ENCODE data around the gene FKBP1A. TPM values are rescaled to one million over a fixed set of nuclear protein-coding genes. Genes with fewer than 3 reads are reported as not detected.

FKBP1A gene
- total RNA-seq, 1 experiment from 2014 or later, result 196 TPM

DNA sequence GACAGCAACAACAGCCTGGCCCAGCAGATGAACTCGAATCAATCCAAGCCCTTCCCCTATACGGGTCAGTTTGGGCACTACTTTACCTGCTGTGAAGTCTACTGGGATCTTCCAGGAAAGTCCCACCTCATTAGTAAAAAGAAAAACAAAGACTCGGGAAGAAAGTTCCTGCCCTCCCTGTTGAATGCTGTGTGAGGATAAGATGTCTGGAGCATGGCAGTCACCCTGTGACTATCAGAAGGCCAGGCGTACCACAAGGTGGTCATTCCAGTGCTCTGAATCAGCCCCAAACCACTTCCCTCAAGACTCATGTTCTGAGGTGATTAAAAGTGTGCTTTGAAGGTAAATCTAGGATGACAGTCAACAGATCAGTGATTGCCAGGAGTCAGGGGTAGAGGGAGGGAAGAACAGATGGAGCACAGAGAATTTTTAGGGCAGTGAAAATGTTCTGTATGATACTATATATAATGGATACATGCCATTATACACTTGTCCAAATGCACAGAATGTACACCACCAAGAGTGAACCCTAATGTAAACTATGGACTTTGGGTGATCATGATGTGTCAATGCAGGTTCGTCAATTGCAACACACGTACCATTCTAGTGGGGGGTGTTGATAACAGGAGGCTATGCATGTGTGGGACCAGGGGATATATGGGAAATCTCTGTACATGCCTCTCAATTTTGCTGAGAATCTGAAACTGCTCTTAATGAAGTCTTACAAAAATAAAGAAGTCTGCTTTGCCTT lies 14.7 kb downstream of the FKBP1A start:
- no peaks in the 10 kb centered on the region for H3K27me3 ChIP-seq (ENCODE audit: insufficient read depth, low read length)
- no peak overlapping the region for H3K4ac ChIP-seq (ENCODE audit: low read depth, low read length)
- H2AK5ac ChIP-seq (ENCODE audit: insufficient read length, low read length), result no peak overlapping the region
- no peak overlapping the region for H3K56ac ChIP-seq (ENCODE audit: insufficient read length, low read depth, low read length)
- Mint-ChIP-seq H3K27ac (peak overlapping the region in 1 of 3 experiments; percentile 41; a peak in 2 of 7 replicates), H3K4me1 (peaks cover 31 to 39% of the 10 kb centered on the region in 2 experiments), H3K9me3 (no peaks in the 10 kb centered on the region), H3K36me3 (ENCODE audit: insufficient read depth in 1 of 3, low read depth in 3 of 3) (peaks cover under 1 to 20% (median 7%) of the 10 kb centered on the region in 3 experiments; a peak in 6 of 7 replicates), H3K4me3 (no peak overlapping the region), H3K27me3 (ENCODE audit: low read depth) (no peaks in the 10 kb centered on the region)
- H4K8ac ChIP-seq (replicated peaks; ENCODE audit: insufficient read length, low read depth, low read length), result no peak overlapping the region
- H3T11ph ChIP-seq (ENCODE audit: low read length), result no peak overlapping the region
- H2AFZ ChIP-seq (ENCODE audit: low read length), result no peak overlapping the region
- H3K14ac ChIP-seq (ENCODE audit: insufficient read depth, low read length), result no peak overlapping the region
- H3K23me2 ChIP-seq (ENCODE audit: insufficient read length, low read depth, low read length, poor library complexity, severe bottlenecking), result no peaks in the 10 kb centered on the region
- no peak overlapping the region for H2BK120ac ChIP-seq (ENCODE audit: low read depth, low read length, poor library complexity, severe bottlenecking)
- H3K79me1 ChIP-seq (ENCODE audit: insufficient read depth, low read depth, low read length, poor library complexity, severe bottlenecking), result peaks cover 28% of the 10 kb centered on the region
- no peak overlapping the region for H3K27ac ChIP-seq (ENCODE audit: insufficient read length, low read depth, low read length)
- H3K4me1 ChIP-seq (ENCODE audit: insufficient read depth, low read length), result peaks cover 6% of the 10 kb centered on the region
- H3K9me3 ChIP-seq (ENCODE audit: control insufficient read depth, low read depth, low read length), result no peaks in the 10 kb centered on the region
- DNase-seq, result no peak
- H3K4me2 ChIP-seq (ENCODE audit: insufficient read depth, insufficient read length, low read length), result no peak overlapping the region
- no peak overlapping the region for H2BK5ac ChIP-seq (ENCODE audit: insufficient read length, low read length)
- WGBS (ENCODE audit: extremely low coverage, insufficient read length, low lambda C conversion rate), result no CpG with 5 or more reads among the region's 6 CpGs
- TF ChIP-seq, protein P1, sequence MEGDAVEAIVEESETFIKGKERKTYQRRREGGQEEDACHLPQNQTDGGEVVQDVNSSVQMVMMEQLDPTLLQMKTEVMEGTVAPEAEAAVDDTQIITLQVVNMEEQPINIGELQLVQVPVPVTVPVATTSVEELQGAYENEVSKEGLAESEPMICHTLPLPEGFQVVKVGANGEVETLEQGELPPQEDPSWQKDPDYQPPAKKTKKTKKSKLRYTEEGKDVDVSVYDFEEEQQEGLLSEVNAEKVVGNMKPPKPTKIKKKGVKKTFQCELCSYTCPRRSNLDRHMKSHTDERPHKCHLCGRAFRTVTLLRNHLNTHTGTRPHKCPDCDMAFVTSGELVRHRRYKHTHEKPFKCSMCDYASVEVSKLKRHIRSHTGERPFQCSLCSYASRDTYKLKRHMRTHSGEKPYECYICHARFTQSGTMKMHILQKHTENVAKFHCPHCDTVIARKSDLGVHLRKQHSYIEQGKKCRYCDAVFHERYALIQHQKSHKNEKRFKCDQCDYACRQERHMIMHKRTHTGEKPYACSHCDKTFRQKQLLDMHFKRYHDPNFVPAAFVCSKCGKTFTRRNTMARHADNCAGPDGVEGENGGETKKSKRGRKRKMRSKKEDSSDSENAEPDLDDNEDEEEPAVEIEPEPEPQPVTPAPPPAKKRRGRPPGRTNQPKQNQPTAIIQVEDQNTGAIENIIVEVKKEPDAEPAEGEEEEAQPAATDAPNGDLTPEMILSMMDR (conservative IDR thresholded peaks at IDR 0.05), result no peak
- no peak overlapping the region for H2BK15ac ChIP-seq (ENCODE audit: low read depth, low read length)
- H4K91ac ChIP-seq (ENCODE audit: insufficient read length, low read depth, low read length), result no peak overlapping the region
- H2BK20ac ChIP-seq (ENCODE audit: low read depth, low read length, poor library complexity, severe bottlenecking), result no peak overlapping the region
- no peak overlapping the region for H3K9ac ChIP-seq (ENCODE audit: extremely low read depth, insufficient read length, low read length)
- no peaks in the 10 kb centered on the region for H4K20me1 ChIP-seq (ENCODE audit: control insufficient read depth, insufficient read depth, insufficient read length)
- H4K5ac ChIP-seq (ENCODE audit: insufficient read length, low read depth, low read length), result no peak overlapping the region
- peaks cover 47% of the 10 kb centered on the region; the same call in 1 of the 2 replicates for H3K79me2 ChIP-seq (ENCODE audit: insufficient read depth, low read length)
- H3K23ac ChIP-seq (ENCODE audit: insufficient read length, low read depth, low read length), result no peak overlapping the region
- no peak overlapping the region for H2BK12ac ChIP-seq (ENCODE audit: insufficient read length, low read depth, low read length)
- H3K18ac ChIP-seq (ENCODE audit: insufficient read length, low read depth, low read length), result no peak overlapping the region

All from H9 (cell line).